ENCODE results near the gene KLHL29. TPM values are rescaled to one million over a fixed set of nuclear protein-coding genes. Genes with fewer than 3 reads are reported as not detected.

The KLHL29 gene
- total and polyA plus RNA-seq, 2 of the 13 experiments (the other 11 are each of a cell fraction or from before 2014, with no cell fraction given): 0.01 TPM; not detected in 1

DNA sequence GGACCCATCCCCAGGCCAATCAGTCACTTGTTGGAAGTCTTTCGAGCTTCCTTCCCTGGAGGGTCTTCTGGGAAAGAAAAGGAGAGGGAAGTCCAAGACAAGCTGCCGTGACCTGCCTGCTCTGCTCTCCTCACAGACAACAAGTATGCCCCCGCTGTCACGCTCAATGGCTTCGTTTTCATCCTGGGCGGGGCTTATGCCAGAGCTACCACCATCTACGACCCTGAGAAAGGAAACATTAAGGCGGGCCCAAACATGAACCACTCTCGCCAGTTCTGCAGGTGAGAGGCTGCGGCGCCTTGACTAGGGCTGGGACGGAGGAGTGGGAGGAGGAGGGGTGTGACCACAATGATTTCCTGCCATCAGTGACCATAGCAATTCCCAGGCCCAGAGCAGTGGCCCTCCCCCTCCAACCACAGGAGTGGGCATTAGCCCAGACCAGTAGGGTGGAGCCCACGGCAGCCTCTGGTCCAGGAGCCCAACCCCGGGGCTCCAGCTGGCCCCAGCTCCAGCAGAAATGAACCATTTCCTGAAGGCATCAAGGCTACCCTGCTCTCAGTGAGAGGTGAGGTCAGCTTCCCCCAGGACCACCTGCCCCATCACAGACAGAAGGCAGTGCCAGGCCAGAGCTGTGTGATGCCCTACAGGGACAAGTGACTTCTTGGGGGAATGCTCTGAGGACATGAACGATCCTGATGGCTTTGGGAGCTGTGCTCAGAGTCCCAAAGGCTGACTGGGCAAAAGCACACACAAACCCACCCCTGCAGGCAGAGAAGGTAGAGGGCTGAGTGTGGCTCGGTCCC lies 318.8 kb downstream of the KLHL29 start:
- DNase-seq (ENCODE audit: low spot score) (no peak), ATAC-seq (no peak; the same call in 1 of the 3 replicates), FAIRE-seq (no peak)
- in situ Hi-C loops (cut with HindIII; ENCODE audit: extremely low pct_ligation_motif_present, low pct_unique_long_range_greater_than_20kb) (no loop called here), intact Hi-C loops (cut with micrococcal nuclease; ENCODE audit: unreplicated experiment) (no loop called here)
- H3K27ac ChIP-seq (ENCODE audit: extremely low read length, insufficient read depth, low read length): no peak overlapping the region
- POLR2A ChIA-PET: no interaction called here
- H2AFZ ChIP-seq (ENCODE audit: low read length): no peak overlapping the region
- H3K4me3 ChIP-seq (replicated peaks in 1 of 3; ENCODE audit: insufficient read depth in 1 of 3, low read depth in 2 of 3, low read length in 3 of 3): no peak overlapping the region
- H3K36me3 ChIP-seq (replicated peaks in 1 of 2; ENCODE audit: control insufficient read depth in 1 of 2, insufficient read depth in 2 of 2, low read length in 2 of 2): no peaks in the 10 kb centered on the region
- H4K20me1 ChIP-seq (ENCODE audit: insufficient read depth, low read length): no peaks in the 10 kb centered on the region
- H3K79me2 ChIP-seq (ENCODE audit: insufficient read depth, low read length): no peaks in the 10 kb centered on the region
- H3K27me3 ChIP-seq (ENCODE audit: control insufficient read depth in 1 of 2, insufficient read depth in 2 of 2, low read length in 2 of 2): no peaks in the 10 kb centered on the region
- CTCF ChIA-PET (ENCODE audit: low intra/inter-chr PET ratio, low total read pairs): no interaction called here
- 94% methylated on average over 14 of the region's 16 CpGs for WGBS (ENCODE audit: low lambda C conversion rate)
- TF ChIP-seq ZNF263 (CRISPR knock-in tag; IDR thresholded peaks at IDR 0.05): no peak
- TF ChIP-seq RBAK (CRISPR knock-in tag; IDR thresholded peaks at IDR 0.05): no peak
- TF ChIP-seq ZNF616 (CRISPR knock-in tag; IDR thresholded peaks at IDR 0.05; ENCODE audit: low read depth): no peak
- no peak overlapping the region for H3K4me2 ChIP-seq (ENCODE audit: low read depth, low read length)
- H3K4me1 ChIP-seq (ENCODE audit: insufficient read depth, low read length): no peaks in the 10 kb centered on the region
- BruUV-seq (replicated peaks): no TSS peak
- H3K9me3 ChIP-seq (ENCODE audit: low read length): no peaks in the 10 kb centered on the region
- no peak overlapping the region for H3K9ac ChIP-seq (ENCODE audit: insufficient read depth, low read depth, low read length)

GRCh38 chr2:23705771-23706612 lies 321.0 kb downstream of the KLHL29 start:
- in situ Hi-C loops (cut with HindIII; ENCODE audit: extremely low pct_ligation_motif_present, low pct_unique_long_range_greater_than_20kb) (no loop called here), intact Hi-C loops (cut with micrococcal nuclease; ENCODE audit: unreplicated experiment) (no loop called here)
- POLR2A ChIA-PET: no interaction called here
- no TSS peak for BruUV-seq (replicated peaks)
- no peak overlapping the region for H3K27ac ChIP-seq (ENCODE audit: extremely low read length, insufficient read depth, low read length)
- H3K9me3 ChIP-seq (ENCODE audit: low read length): no peaks in the 10 kb centered on the region
- FAIRE-seq: no peak
- no peak for ATAC-seq
- no peaks in the 10 kb centered on the region for H3K27me3 ChIP-seq (ENCODE audit: control insufficient read depth in 1 of 2, insufficient read depth in 2 of 2, low read length in 2 of 2)
- no peak overlapping the region for H3K4me2 ChIP-seq (ENCODE audit: low read depth, low read length)
- no peak overlapping the region for H2AFZ ChIP-seq (ENCODE audit: low read length)
- no peaks in the 10 kb centered on the region for H4K20me1 ChIP-seq (ENCODE audit: insufficient read depth, low read length)
- no peak overlapping the region for H3K4me3 ChIP-seq (replicated peaks in 1 of 3; ENCODE audit: insufficient read depth in 1 of 3, low read depth in 2 of 3, low read length in 3 of 3)
- H3K4me1 ChIP-seq (ENCODE audit: insufficient read depth, low read length): no peaks in the 10 kb centered on the region
- H3K79me2 ChIP-seq (ENCODE audit: insufficient read depth, low read length): no peaks in the 10 kb centered on the region
- H3K9ac ChIP-seq (ENCODE audit: insufficient read depth, low read depth, low read length): no peak overlapping the region
- no peak for DNase-seq (ENCODE audit: low spot score)
- CTCF ChIA-PET (ENCODE audit: low intra/inter-chr PET ratio, low total read pairs): no interaction called here
- H3K36me3 ChIP-seq (replicated peaks in 1 of 2; ENCODE audit: control insufficient read depth in 1 of 2, insufficient read depth in 2 of 2, low read length in 2 of 2): no peaks in the 10 kb centered on the region
- WGBS (ENCODE audit: low lambda C conversion rate): 96% methylated on average over 17 of the region's 18 CpGs
- TF ChIP-seq, protein P1, sequence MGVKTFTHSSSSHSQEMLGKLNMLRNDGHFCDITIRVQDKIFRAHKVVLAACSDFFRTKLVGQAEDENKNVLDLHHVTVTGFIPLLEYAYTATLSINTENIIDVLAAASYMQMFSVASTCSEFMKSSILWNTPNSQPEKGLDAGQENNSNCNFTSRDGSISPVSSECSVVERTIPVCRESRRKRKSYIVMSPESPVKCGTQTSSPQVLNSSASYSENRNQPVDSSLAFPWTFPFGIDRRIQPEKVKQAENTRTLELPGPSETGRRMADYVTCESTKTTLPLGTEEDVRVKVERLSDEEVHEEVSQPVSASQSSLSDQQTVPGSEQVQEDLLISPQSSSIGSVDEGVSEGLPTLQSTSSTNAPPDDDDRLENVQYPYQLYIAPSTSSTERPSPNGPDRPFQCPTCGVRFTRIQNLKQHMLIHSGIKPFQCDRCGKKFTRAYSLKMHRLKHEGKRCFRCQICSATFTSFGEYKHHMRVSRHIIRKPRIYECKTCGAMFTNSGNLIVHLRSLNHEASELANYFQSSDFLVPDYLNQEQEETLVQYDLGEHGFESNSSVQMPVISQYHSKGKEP (CRISPR knock-in tag; IDR thresholded peaks at IDR 0.05): no peak
- TF ChIP-seq, protein P2, sequence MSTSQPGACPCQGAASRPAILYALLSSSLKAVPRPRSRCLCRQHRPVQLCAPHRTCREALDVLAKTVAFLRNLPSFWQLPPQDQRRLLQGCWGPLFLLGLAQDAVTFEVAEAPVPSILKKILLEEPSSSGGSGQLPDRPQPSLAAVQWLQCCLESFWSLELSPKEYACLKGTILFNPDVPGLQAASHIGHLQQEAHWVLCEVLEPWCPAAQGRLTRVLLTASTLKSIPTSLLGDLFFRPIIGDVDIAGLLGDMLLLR (CRISPR knock-in tag; IDR thresholded peaks at IDR 0.05): no peak
- TF ChIP-seq ZNF670 (CRISPR knock-in tag; IDR thresholded peaks at IDR 0.05; ENCODE audit: borderline replicate concordance) (no peak), ZNF839 (CRISPR knock-in tag; IDR thresholded peaks at IDR 0.05; ENCODE audit: borderline replicate concordance) (no peak), ZSCAN12 (CRISPR knock-in tag; IDR thresholded peaks at IDR 0.05) (no peak), MXD1 (CRISPR knock-in tag; IDR thresholded peaks at IDR 0.05) (no peak), RXRB (CRISPR knock-in tag; IDR thresholded peaks at IDR 0.05; ENCODE audit: borderline replicate concordance) (no peak), CHCHD3 (CRISPR knock-in tag; IDR thresholded peaks at IDR 0.05) (no peak), IRF9 (CRISPR knock-in tag; IDR thresholded peaks at IDR 0.05; ENCODE audit: borderline replicate concordance) (no peak), PAX8 (CRISPR knock-in tag; IDR thresholded peaks at IDR 0.05; ENCODE audit: borderline replicate concordance) (no peak)

Data from HepG2 (cell line).